Muscle layer of colon (tissue), 2 donors: ENCODE measurements around the gene EHBP1L1.
"Not testable (repeated sequence)": the region's sequence is repeated elsewhere in the genome, so short reads cannot be mapped to it uniquely, and the experiment has no call there.

Experiments
- H3K27ac ChIP-seq: one replicate; pipeline ENCODE4 v1.7.0; 2013; ENCODE audit warnings: low read depth, mild to moderate bottlenecking, low read length, moderate library complexity
- H3K27me3 ChIP-seq, 2 donors: one replicate each; pipeline ENCODE4 v1.7.0; 2013; ENCODE audit warnings: low read length in 2 of 2, mild to moderate bottlenecking in 2 of 2; ENCODE audit not compliant: insufficient read depth in 2 of 2, control insufficient read depth in 1 of 2
- H3K36me3 ChIP-seq: one replicate; pipeline ENCODE4 v1.7.0; 2013; ENCODE audit warnings: mild to moderate bottlenecking, low read length; ENCODE audit not compliant: insufficient read depth
- H3K4me1 ChIP-seq: one replicate; pipeline ENCODE4 v1.7.0; 2013; ENCODE audit warnings: mild to moderate bottlenecking, low read length; ENCODE audit not compliant: insufficient read depth
- H3K4me3 ChIP-seq, 2 donors: one replicate each; pipeline ENCODE4 v1.7.0; 2013; ENCODE audit warnings: low read length in 2 of 2, low read depth in 1 of 2, mild to moderate bottlenecking in 1 of 2, moderate library complexity in 1 of 2
- H3K9ac ChIP-seq: one replicate; pipeline ENCODE4 v1.7.0; 2013; ENCODE audit warnings: low read length
- H3K9me3 ChIP-seq: one replicate; pipeline ENCODE4 v1.7.0; 2013; ENCODE audit warnings: mild to moderate bottlenecking, low read length
- donor health status: abdominal sarcoma.
- donor health status: Adenocarcinoma of cecum.

EHBP1L1 gene

DNA sequence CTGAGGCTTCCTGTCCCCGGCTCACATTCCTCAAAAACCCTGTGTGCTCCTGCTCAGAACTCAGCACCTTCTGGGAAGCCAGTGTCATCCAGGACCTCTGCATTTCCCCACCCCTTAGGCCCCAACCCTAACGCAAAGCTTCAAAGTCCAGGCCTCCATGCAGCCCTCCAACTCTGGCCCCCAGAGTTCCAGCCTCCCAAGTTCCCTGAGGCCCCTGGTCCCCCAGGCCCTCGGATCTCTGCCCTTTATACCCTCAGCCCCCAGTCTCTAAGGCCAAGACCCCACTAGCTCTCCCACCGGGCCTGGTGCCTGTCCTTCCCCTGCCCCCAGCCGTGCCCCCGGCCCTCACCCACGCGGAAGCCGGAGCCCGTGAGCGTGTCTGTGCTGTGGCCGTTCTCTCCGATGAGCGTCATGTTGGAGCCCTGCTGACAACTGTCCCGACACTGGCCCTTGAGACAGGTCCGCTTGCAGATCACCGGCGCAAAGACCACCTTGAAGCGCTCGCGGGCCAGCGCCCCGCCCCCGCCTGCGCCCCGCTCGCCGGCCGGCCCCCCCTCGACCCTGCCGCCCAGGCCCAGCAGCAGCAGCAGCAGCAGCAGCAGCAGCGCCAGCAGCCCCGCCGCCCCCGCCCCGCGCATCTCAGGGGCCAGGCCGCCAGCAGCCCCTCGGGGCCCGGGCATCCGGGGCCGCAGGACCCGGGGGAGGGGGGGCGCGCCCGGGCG, 18.4 kb upstream of the EHBP1L1 start:
- peaks cover 59% of the 10 kb centered on the region for H3K4me1 ChIP-seq
- H3K9ac ChIP-seq: peak overlapping the region; percentile 83
- H3K27me3 ChIP-seq: no peaks in the 10 kb centered on the region

DNA sequence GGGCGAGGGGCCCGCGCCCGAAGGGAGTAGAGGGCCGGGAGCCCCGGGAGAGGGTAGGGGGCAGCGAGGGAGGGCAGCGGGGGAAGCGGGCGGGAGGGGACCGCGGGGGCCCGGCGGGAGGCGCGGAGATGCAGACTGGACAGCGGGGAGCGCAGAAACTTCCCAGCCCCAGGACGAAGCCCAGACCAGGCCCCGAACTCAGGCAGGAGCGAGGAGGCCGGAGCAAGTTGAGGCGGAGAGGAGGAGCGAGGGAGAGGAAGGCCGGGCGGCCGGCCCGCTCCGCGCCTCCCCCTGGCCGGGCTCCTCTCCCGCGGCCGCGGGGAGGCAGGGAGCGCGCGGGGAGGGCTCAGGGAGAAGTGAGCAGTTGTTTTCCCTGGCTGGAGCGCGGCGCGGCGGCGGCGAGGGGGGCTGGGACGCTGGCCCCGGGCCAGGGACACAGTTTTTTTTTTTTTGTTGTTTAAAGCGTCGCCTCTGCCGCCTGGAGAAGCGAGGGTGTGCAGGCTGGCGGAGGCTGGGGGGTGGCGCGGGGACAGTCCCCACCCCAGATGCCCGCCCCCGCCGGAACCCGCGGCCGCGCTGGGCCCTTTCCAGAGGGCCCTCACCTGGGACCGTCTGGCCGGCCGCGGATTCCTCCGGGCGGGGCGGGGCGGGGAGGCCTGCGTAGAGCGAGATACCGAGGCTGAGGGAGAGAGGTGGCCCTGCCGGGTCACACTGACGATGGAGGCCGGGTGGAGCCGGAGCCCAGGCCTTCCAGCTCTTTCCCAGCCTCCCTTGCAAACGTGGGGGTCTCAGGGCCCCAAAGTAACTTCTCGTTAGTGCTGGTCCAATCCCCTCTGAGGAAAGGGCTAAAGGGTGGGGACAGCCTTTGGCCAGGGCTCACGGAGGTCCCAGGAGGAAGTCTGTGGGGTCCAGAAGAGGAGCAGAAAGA, 17.6 kb upstream of the EHBP1L1 start, which contains the start of gene LTBP3:
Gene LTBP3 (minus strand): TSS at position 358 of the 928 bp plus-strand sequence. CDS start 400 bp downstream, outside the sequence.
- Histone ChIP-seq H3K27me3 (no peaks in the 10 kb centered on the region), H3K9me3 (no peaks in the 10 kb centered on the region), H3K9ac (peak within 1 kb of the TSS; percentile 83), H3K4me1 (peaks cover 59% of the 10 kb centered on the region), H3K4me3 (peak within 1 kb of the TSS; percentile 70 to 75), H3K36me3 (no peaks in the 10 kb centered on the region), H3K27ac (peak within 1 kb of the TSS; percentile 85)

More for the DNA sequence above, 18.4 kb upstream of the EHBP1L1 start:
- Histone ChIP-seq H3K36me3 (peaks cover 7% of the 10 kb centered on the region), H3K9me3 (no peaks in the 10 kb centered on the region), H3K27ac (peak overlapping the region; percentile 85), H3K4me3 (peak overlapping the region; percentile 70 to 75)

DNA sequence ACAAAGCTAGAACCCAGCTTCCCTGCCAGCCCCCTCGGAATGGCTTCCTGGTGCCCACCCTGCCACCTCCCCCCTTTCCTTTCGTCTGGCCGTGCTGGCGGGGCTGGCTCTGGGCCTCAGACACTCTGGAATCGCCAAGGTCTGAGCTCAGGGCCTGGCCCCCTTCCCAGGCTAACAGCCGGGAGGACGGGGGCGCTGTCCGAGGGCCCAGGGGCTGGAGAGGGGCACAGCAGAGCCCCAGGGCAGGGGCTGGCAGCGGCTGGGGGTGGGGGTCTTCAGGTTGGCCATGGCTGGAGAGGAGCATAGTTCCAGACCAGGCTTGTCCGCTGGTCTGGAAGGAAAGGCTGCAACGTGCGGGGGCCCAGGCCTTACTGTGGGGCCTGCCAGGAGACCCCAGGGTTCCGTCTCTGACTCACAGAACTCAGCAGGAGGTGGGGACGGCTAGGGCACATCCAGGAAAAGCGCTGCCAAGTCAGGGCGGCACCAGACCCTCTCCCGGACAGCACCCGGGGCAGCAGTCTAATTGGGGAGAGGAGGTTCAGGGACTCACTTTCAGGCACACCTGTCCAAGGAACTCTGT, 16.8 kb upstream of the EHBP1L1 start:
- Histone ChIP-seq H3K27ac (peak overlapping the region; percentile 85), H3K9ac (peak overlapping the region; percentile 58), H3K4me1 (peaks cover 59% of the 10 kb centered on the region), H3K27me3 (no peaks in the 10 kb centered on the region), H3K36me3 (no peaks in the 10 kb centered on the region), H3K9me3 (no peaks in the 10 kb centered on the region), H3K4me3 (peak overlapping the region; percentile 17 to 70)

GRCh38 chr11:65559535-65559934, 16.3 kb upstream of the EHBP1L1 start:
- H3K27me3 ChIP-seq: no peaks in the 10 kb centered on the region
- H3K9me3 ChIP-seq: no peaks in the 10 kb centered on the region
- H3K9ac ChIP-seq: peak overlapping the region; percentile 51
- H3K4me3 ChIP-seq: no peak overlapping the region
- no peaks in the 10 kb centered on the region for H3K36me3 ChIP-seq
- peaks cover 56% of the 10 kb centered on the region for H3K4me1 ChIP-seq
- peak overlapping the region; percentile 85 for H3K27ac ChIP-seq

DNA sequence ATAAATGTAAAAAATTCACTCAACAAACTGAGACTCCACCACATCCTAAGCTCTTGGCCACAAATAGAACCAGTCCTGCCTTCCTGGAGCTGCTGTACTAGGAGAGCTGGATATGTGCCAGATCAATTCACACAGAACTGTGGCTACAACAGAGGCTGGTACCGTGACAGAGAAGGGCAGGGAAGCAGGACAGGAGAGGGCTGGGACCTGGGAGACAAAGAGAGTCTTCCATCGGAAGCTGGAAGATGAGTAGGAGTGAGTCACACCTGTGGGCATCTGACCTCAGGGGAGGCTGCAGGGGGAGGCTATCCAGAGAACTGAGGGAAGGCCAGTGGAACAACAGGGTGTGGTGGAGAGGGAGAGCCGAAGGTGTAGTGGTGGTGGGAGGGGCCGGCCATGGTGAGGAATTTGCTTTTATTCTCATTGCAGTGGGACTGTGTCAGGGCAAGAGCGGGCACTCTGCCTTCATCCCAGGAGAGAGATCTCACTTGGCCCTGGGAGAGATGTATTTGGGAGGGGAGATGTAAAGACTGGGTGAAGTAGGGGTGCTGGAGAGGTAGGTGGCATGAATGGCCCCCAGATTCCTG, 15.8 kb upstream of the EHBP1L1 start:
- Histone ChIP-seq H3K36me3 (no peaks in the 10 kb centered on the region), H3K9me3 (no peaks in the 10 kb centered on the region), H3K4me1 (peaks cover 51% of the 10 kb centered on the region), H3K9ac (peak overlapping the region; percentile 13), H3K4me3 (no peak overlapping the region), H3K27ac (peak overlapping the region; percentile 85), H3K27me3 (no peaks in the 10 kb centered on the region)

- no peak overlapping the region for H3K4me3 ChIP-seq
- peaks cover 44% of the 10 kb centered on the region for H3K4me1 ChIP-seq
- H3K9ac ChIP-seq: peak overlapping the region; percentile 13
- no peaks in the 10 kb centered on the region for H3K36me3 ChIP-seq
- peak overlapping the region; percentile 85 for H3K27ac ChIP-seq
- no peaks in the 10 kb centered on the region for H3K27me3 ChIP-seq
- H3K9me3 ChIP-seq: no peaks in the 10 kb centered on the region
Measured at GRCh38 chr11:65560555-65561418, 15.1 kb upstream of the EHBP1L1 start.

DNA sequence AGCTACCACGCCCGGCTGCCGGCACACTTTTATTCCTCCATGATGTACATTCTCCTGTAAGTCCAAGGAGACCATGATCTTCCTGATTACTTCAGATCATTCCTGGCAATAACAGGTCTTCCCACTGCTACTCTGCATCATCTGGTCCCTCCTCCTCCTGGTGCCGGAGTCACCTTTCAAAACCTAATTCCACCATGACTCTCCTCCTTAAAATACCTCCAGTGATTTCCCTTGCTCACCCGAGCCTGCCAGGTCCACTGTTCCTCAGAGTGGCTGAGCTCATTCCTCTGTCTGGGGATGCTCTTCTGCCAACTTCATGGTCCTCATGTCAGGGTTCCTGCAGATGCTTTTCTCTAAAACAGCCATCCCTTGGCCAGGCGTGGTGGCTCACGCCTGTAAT, 13.8 kb upstream of the EHBP1L1 start:
- Histone ChIP-seq H3K27ac (no peak overlapping the region), H3K36me3 (no peaks in the 10 kb centered on the region), H3K4me3 (no peak overlapping the region), H3K9me3 (no peaks in the 10 kb centered on the region), H3K27me3 (no peaks in the 10 kb centered on the region), H3K9ac (no peak overlapping the region), H3K4me1 (peaks cover 36% of the 10 kb centered on the region)

- Histone ChIP-seq H3K9ac (no peak overlapping the region), H3K4me1 (peaks cover 35% of the 10 kb centered on the region), H3K27me3 (no peaks in the 10 kb centered on the region), H3K4me3 (no peak overlapping the region), H3K36me3 (peaks cover under 1% of the 10 kb centered on the region), H3K27ac (no peak overlapping the region), H3K9me3 (no peaks in the 10 kb centered on the region)
Measured at GRCh38 chr11:65562788-65563187, 13.1 kb upstream of the EHBP1L1 start.

- Histone ChIP-seq H3K4me1 (peaks cover 43% of the 10 kb centered on the region), H3K4me3 (no peak overlapping the region), H3K36me3 (peaks cover 5% of the 10 kb centered on the region), H3K27ac (no peak overlapping the region), H3K9me3 (no peaks in the 10 kb centered on the region), H3K27me3 (no peaks in the 10 kb centered on the region), H3K9ac (no peak overlapping the region)
Measured at GRCh38 chr11:65563601-65564000, 12.3 kb upstream of the EHBP1L1 start.

DNA sequence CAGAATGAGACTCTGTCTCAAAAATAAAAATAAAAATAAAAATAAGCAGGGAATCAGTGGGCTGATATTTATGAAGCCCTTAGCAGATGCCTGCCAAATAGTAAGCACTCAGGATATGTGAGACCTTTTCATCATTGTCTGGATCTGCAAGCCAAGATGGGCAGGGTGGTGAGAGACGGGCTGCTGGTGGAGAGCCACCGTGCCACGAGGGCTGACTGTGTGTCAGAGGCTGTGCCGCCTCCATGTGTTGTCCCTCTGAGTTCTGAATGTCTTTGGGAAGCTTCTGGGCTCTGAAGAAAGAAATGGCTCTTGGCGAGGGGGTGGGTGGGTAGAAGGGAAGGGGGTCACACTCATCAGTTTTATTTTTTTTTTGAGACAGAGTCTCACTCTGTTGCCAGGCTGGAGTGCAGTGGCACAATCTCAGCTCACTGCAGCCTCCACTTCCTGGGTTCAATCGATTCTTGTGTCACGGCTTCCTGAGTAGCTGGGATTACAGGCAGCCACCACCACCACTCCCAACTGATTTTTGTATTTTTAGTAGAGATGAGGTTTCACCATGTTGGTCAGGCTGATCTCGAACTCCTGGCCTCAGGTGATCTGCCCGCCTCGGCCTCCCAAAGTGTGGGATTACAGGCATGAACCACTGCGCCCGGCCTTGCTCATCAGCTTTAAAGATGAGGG, 10.8 kb upstream of the EHBP1L1 start:
- H3K9me3 ChIP-seq, H3K4me3 ChIP-seq, H3K27ac ChIP-seq, H3K9ac ChIP-seq, H3K36me3 ChIP-seq, H3K27me3 ChIP-seq: not testable (repeated sequence)
- peaks cover 38% of the 10 kb centered on the region for H3K4me1 ChIP-seq
